Measurements from ENCODE around the gene APOD. TPM values are rescaled to one million over a fixed set of nuclear protein-coding genes. Genes with fewer than 3 reads are reported as not detected.

APOD gene
- total RNA-seq, 1 experiment from 2014 or later = 0.48 TPM

DNA sequence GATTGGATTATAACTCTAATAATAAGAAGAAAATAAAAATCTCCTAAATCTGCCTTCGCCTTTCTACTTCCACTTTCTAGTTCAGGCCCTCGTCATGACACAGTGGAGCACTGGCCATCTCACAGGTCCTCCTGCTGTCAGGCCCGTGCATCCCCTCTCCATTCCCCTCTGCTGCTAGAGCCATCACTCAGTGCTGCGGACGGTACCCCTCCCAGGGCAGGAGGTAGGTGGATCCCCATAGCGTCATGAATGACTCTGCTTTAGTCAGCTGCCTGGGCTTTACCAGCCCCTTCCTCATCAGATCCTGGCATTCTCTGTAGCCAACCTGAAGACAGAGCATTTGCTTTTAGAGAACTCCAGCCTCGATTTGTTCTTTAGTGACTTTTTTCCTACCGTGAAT is 28.6 kb downstream of the APOD start:
- H2AFZ ChIP-seq = no peak overlapping the region
- no peaks in the 10 kb centered on the region for H3K27me3 ChIP-seq (ENCODE audit: insufficient read depth, low read depth)
- ChIA-PET POLR2A (ENCODE audit: unreplicated experiment) (no interaction called here), CTCF (no interaction called here)
- no peaks in the 10 kb centered on the region for H3K9me2 ChIP-seq (ENCODE audit: insufficient read depth)
- H3F3A ChIP-seq (ENCODE audit: insufficient read depth, low read depth) = peaks cover 24% of the 10 kb centered on the region
- intact Hi-C loops (cut with micrococcal nuclease; ENCODE audit: unreplicated experiment) = loop anchor here (5.0 kb wide), 1 partner anchor 357 kb away; no protein-coding TSS in a partner anchor
- no peak for DNase-seq
- H3K9me3 ChIP-seq (ENCODE audit: insufficient read depth, low read depth) = no peaks in the 10 kb centered on the region
- no peak overlapping the region for H3K27ac ChIP-seq
- no peaks in the 10 kb centered on the region for H3K36me3 ChIP-seq (ENCODE audit: low read depth)
- TF ChIP-seq, protein P1, sequence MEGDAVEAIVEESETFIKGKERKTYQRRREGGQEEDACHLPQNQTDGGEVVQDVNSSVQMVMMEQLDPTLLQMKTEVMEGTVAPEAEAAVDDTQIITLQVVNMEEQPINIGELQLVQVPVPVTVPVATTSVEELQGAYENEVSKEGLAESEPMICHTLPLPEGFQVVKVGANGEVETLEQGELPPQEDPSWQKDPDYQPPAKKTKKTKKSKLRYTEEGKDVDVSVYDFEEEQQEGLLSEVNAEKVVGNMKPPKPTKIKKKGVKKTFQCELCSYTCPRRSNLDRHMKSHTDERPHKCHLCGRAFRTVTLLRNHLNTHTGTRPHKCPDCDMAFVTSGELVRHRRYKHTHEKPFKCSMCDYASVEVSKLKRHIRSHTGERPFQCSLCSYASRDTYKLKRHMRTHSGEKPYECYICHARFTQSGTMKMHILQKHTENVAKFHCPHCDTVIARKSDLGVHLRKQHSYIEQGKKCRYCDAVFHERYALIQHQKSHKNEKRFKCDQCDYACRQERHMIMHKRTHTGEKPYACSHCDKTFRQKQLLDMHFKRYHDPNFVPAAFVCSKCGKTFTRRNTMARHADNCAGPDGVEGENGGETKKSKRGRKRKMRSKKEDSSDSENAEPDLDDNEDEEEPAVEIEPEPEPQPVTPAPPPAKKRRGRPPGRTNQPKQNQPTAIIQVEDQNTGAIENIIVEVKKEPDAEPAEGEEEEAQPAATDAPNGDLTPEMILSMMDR (conservative IDR thresholded peaks at IDR 0.05) = no peak
- TF ChIP-seq EZH2 (IDR thresholded peaks at IDR 0.05; ENCODE audit: low read depth) = no peak
- BruUV-seq (replicated peaks) = no TSS peak
- H3K4me1 ChIP-seq (replicated peaks; ENCODE audit: insufficient read depth) = peaks cover 26% of the 10 kb centered on the region
- no peak overlapping the region for H3K4me2 ChIP-seq
- no peaks in the 10 kb centered on the region; the same call in 1 of the 2 replicates for H4K20me1 ChIP-seq (ENCODE audit: insufficient read depth)
- H3K79me2 ChIP-seq (ENCODE audit: low read depth) = no peaks in the 10 kb centered on the region
- no peak overlapping the region for H3K4me3 ChIP-seq

GRCh38 chr3:195554458-195554857 is 29.3 kb downstream of the APOD start:
- H2AFZ ChIP-seq = no peak overlapping the region
- no peak for DNase-seq
- H3K27ac ChIP-seq = no peak overlapping the region
- H3F3A ChIP-seq (ENCODE audit: insufficient read depth, low read depth) = peaks cover 17% of the 10 kb centered on the region
- H3K4me2 ChIP-seq = no peak overlapping the region
- H4K20me1 ChIP-seq (ENCODE audit: insufficient read depth) = no peaks in the 10 kb centered on the region; the same call in 1 of the 2 replicates
- H3K36me3 ChIP-seq (ENCODE audit: low read depth) = no peaks in the 10 kb centered on the region
- H3K9me2 ChIP-seq (ENCODE audit: insufficient read depth) = no peaks in the 10 kb centered on the region
- BruUV-seq (replicated peaks) = no TSS peak
- peaks cover 19% of the 10 kb centered on the region for H3K4me1 ChIP-seq (replicated peaks; ENCODE audit: insufficient read depth)
- ChIA-PET POLR2A (ENCODE audit: unreplicated experiment) (no interaction called here), CTCF (no interaction called here)
- H3K4me3 ChIP-seq = no peak overlapping the region
- intact Hi-C loops (cut with micrococcal nuclease; ENCODE audit: unreplicated experiment) = no loop called here
- H3K9me3 ChIP-seq (ENCODE audit: insufficient read depth, low read depth) = no peaks in the 10 kb centered on the region
- TF ChIP-seq, protein P1 (conservative IDR thresholded peaks at IDR 0.05) = no peak
- no peak for TF ChIP-seq EZH2 (IDR thresholded peaks at IDR 0.05; ENCODE audit: low read depth)
- no peaks in the 10 kb centered on the region for H3K79me2 ChIP-seq (ENCODE audit: low read depth)
- H3K27me3 ChIP-seq (ENCODE audit: insufficient read depth, low read depth) = no peaks in the 10 kb centered on the region

DNA sequence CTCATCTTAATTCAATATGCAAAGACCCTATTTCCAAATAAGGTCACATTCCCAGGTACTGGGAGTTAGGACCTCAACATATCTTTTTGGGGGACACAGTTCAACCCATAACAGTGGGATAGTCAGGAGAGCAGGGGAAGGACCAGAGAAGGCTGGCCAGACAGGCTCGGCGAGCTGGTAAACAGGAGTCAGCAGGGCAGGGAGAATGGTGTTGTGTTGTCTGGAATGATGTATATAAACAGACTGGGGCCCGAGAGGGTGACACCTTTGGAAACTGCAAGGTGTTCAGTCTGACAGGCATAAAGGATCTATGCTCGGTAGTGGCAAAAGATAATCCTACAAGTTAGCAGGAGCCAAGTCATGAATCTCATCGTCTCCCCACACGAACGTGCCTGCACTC is 30.5 kb downstream of the APOD start:
- intact Hi-C loops (cut with micrococcal nuclease; ENCODE audit: unreplicated experiment) = no loop called here
- POLR2A ChIA-PET (ENCODE audit: unreplicated experiment) = interaction anchor here (0.6 kb wide), 2 partner anchors 341 to 390 kb away, joined by 3 to 7 read pairs; no protein-coding TSS in a partner anchor
- DNase-seq = no peak
- H3K79me2 ChIP-seq (ENCODE audit: low read depth) = no peaks in the 10 kb centered on the region
- peaks cover 13% of the 10 kb centered on the region; the same call in 1 of the 2 replicates for H3F3A ChIP-seq (ENCODE audit: insufficient read depth, low read depth)
- CTCF ChIA-PET = no interaction called here
- no peaks in the 10 kb centered on the region; the same call in 1 of the 2 replicates for H4K20me1 ChIP-seq (ENCODE audit: insufficient read depth)
- H3K9me2 ChIP-seq (ENCODE audit: insufficient read depth) = no peaks in the 10 kb centered on the region
- H2AFZ ChIP-seq = no peak overlapping the region
- no peak overlapping the region for H3K4me3 ChIP-seq
- no peak overlapping the region for H3K27ac ChIP-seq
- no TSS peak for BruUV-seq (replicated peaks)
- H3K4me2 ChIP-seq = no peak overlapping the region
- TF ChIP-seq EZH2 (IDR thresholded peaks at IDR 0.05; ENCODE audit: low read depth) = no peak
- TF ChIP-seq, protein P1 (conservative IDR thresholded peaks at IDR 0.05) = no peak
- no peaks in the 10 kb centered on the region for H3K27me3 ChIP-seq (ENCODE audit: insufficient read depth, low read depth)
- no peaks in the 10 kb centered on the region for H3K36me3 ChIP-seq (ENCODE audit: low read depth)
- no peaks in the 10 kb centered on the region for H3K9me3 ChIP-seq (ENCODE audit: insufficient read depth, low read depth)
- peaks cover 15% of the 10 kb centered on the region for H3K4me1 ChIP-seq (replicated peaks; ENCODE audit: insufficient read depth)

Data from PC-9 (cell line).